Activated gamma-delta T cell treated with Interleukin-2 at 50 U/mL for 16 hours (primary cell): Measurements from ENCODE around the gene NDUFAF3.

ENCODE experiments used
- DNase-seq: peaks from one replicate; pipeline ENCODE4 v3.0.0-alpha.2; 2020

The NDUFAF3 gene

GRCh38 chr3:49021813-49022687, at the start of gene NDUFAF3:
NDUFAF3 (plus strand) TSS chr3:49022121; CDS start chr3:49022145, 24 bp downstream.
- peak; percentile 90 for DNase-seq

GRCh38 chr3:48974076-48974864, 47.7 kb upstream of the NDUFAF3 start:
- no peak for DNase-seq

GRCh38 chr3:48979451-48979850, 42.5 kb upstream of the NDUFAF3 start:
- DNase-seq: no peak

DNA sequence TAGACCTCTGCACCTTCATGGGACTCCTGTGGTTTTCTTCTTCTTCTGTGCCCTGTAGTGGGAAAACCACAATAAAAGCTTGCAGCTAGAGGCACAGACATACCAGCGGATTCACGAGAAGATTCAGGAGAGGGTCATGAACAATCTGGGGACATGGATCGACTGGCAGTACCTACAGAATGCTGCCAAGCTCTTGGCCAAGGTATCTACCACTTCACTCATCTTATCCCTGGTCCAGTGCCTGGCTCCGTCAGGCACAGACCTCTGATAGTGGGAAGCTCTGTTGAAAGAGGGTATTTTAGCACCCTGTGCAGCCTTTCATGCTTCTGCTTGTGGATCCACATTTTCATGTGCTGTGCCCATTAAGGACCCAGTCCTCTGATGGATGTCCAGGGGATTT, 41.6 kb upstream of the NDUFAF3 start:
- DNase-seq: no peak

- no peak for DNase-seq
Measured at GRCh38 chr3:48982016-48982415, 39.9 kb upstream of the NDUFAF3 start.

DNA sequence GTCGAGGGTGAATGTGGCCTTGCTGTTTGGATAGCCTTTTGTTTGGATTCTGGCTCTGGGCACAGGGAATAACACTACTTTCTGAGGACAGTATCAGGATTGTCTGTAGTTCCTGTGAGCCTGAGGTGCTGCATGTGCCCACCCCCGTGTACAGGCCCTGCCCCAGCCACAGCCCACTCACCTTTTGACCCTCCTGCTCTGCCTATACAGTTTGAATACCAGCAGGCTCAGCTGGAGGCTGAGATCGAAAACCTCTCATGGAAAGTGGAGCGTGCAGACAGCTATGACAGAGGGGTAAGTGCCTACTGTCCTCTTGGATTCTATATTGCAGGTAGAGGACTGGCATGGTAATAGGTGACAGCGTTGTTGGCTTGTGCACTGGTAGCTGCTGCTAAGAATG, 39.2 kb upstream of the NDUFAF3 start:
- no peak for DNase-seq

- no peak for DNase-seq
Measured at GRCh38 chr3:48983096-48983495, 38.8 kb upstream of the NDUFAF3 start.

DNA sequence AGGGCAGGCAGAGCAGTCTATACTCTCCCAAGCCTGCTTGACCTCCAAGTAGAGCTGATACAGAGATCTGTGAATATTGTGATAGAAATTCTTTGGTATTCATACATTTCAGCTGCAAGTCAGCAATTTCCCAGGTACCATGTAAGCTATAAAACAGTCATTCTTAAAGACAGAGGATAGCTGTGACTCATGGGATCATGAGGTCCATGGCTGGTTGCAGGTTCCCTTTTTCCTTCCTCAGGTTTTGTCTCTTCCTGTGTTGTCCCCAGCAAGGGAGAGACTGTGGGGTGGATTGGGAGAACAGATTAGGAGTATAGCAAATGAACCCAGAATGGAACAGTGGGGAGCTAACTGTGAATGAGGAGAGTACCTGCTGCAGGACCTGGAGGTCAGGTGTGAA, 37.3 kb upstream of the NDUFAF3 start:
- DNase-seq: no peak

- DNase-seq: no peak
Measured at GRCh38 chr3:48985831-48986376, 36.0 kb upstream of the NDUFAF3 start.

GRCh38 chr3:48989126-48989795, 32.7 kb upstream of the NDUFAF3 start:
- DNase-seq: no peak

DNA sequence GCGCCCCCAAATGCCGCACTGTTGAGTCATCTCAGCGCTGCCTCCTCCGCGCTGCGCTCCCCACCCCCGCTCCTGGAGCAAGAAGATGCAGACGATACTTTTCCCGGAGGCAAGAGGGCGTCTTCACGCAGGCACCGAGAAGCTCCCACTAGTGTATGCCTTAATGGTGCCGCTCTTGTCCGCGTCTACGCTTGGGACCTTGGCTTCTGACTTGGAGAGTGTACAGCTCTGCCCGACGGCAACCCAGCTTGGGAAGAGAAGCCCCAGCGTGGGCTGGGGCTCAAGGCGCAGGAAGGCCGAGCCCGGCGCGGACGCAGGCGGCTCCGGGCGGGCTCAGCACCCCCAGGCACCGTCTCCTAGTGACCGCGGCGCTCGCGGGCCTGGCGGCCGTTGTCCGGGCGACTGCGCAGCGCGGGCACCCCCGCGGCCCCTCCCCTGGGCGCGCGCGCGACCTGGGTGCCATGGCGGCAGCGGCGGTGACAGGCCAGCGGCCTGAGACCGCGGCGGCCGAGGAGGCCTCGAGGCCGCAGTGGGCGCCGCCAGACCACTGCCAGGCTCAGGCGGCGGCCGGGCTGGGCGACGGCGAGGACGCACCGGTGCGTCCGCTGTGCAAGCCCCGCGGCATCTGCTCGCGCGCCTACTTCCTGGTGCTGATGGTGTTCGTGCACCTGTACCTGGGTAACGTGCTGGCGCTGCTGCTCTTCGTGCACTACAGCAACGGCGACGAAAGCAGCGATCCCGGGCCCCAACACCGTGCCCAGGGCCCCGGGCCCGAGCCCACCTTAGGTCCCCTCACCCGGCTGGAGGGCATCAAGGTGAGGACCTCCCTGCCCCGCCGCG, 31.9 kb upstream of the NDUFAF3 start, which contains the start of gene P4HTM:
TSS of gene P4HTM (plus strand) at position 446 of the 840 bp plus-strand sequence. CDS start at position 462, 16 bp downstream.
- DNase-seq: peak; percentile 73

DNA sequence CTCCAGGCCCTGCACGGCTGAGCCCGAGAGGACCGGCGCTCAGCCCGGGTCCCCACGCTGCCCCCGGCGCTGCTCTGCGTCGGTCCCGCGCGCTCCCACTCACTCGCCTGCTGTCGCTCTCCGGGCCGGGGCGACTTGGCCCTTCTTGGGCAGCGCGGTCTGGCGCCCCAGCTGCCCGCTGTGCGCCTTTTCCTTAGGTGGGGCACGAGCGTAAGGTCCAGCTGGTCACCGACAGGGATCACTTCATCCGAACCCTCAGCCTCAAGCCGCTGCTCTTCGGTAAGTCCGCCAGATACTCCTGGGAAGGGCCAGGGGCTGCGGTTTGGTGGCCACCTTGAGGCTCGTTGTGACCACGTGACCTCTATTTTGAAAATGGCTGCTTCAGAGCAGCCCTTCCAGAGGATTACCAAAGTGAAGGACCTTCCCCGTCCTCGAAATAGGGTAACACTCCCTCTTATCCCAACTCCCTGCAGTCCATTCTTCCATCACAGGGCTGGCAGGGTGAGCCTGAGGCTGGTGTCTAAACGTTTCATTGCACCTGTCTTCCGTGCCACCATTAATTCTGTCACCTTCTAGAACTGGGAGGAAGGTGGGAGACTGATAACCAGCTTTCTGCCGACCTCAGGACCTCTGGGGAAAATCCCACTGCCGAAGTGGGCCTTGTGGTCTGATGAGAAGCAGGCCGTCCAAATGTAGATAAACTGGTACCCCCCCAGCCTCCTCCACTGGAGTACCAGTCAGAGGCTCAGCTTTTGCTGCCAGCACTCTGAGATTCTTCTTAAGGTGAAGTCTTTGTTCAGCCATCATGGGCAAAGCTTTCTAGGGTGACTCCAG, 31.1 kb upstream of the NDUFAF3 start:
- no peak for DNase-seq

DNA sequence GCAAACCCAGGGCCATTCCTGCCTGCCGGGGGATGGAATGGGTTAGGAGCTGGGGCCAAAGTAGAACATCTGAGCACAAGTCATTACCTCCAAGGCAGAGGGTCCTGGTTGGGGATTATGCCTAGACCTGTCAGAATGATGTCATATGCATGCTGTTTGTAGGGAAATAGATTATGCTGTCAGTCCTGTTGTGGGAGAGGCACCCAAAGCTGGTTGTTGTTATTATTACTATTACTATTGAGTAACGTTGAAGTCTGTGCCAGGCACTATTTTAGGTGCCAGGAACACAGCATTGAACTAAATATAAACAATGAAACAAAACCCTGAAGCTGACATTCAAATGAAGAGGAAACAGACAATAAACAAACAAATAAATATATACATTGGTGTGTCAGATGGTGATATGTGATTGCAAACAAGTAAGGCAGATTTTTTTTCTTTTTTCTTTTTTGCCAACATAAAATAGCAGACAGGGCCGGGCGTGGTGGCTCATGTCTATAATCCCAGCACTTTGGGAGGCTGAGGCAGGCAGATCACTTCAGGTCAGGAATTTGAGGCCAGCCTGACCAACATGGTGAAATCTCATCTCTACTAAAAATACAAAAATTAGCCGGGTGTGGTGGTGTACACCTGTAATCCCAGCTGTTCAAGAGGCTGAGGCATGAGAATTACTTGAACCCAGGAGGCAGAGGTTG, 29.9 kb upstream of the NDUFAF3 start:
- no peak for DNase-seq

GRCh38 chr3:48993834-48994233, 28.1 kb upstream of the NDUFAF3 start:
- no peak for DNase-seq

- DNase-seq: no peak
Measured at GRCh38 chr3:48996640-48997039, 25.3 kb upstream of the NDUFAF3 start.

DNA sequence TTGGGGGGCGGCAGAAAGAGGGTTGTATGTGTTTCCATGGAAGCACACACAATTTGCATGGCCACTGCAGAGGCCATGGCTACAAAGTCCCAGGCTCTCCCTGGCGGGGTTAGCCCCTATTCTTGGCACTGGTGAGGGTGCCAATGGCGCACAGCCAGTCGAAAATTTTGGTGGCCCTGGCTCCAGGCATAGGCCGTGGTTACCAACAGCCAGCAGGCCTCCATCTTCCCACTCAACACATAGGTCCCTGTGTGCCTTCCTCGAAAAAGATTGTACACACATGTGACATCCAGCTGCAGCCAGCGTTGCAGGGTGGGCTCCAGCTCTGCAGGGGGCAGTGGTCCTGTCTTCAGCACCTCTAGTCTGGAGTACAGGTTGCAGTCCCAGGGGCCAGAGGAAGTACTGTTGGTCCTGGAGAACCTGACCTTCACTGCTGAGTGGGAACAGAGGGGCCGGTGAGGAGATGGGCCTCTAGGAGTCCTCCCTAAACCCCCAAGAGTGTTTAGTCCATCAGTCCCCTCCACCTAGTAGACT, 24.8 kb upstream of the NDUFAF3 start:
- DNase-seq: no peak

DNA sequence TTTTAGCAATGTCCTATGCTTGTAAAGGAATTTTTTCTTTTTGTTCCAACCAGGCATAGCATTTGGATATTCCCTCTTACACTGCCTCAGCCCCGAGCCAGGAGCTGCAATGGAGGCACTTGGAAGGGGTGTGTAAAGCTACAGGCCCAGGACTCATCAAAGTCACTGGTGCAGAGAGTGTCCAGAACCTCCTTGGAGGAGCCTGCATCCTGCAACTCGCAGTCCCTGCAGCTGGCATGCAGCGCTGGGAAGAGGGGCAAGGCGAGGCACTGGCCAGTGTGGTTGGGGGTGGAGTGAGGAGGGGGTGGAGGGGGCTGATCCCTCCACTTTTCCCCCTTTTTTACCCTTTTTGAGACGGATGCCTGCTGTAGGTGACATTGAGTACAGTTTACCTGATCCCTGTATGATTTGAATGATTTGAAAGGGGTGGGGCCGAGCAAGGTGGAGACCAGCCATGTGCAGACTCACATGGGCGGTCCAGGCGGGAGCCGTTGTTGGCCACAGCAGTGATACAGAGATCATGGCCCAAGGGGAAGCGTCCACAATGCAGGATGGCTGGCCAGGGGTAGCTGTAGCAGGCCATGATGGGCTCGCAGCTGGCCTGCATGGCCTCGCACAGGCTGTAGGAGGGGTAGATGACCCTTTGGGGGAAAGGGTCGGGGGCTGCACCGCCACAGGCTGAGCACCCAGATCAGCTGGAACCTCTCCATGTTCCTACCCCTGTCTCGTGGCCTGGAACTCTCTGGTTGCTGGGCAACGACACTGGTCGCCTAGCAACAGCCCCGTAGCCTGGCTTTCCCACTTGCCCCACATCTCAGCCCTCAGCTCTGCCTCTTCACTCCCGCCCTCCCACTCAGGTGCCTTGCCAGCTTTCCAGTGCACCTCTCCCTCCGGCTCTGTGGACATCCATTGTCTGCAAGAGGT, 23.9 kb upstream of the NDUFAF3 start:
- no peak for DNase-seq

- no peak for DNase-seq
Measured at GRCh38 chr3:48999085-48999858, 22.6 kb upstream of the NDUFAF3 start.
